GM12878 (cell line): ENCODE measurements around the gene MYL12B. TPM values are rescaled to one million over a fixed set of nuclear protein-coding genes. Genes with fewer than 3 reads are reported as not detected.

ENCODE experiments used
- ATAC-seq: fragments of 200-7000 bp; cut with Tn5 transposase; 3 replicates; pipeline ENCODE4 v1.9.1; 2020; ENCODE audit warnings: mild to moderate bottlenecking, moderate library complexity
- BruUV-seq: library from RNA; stranded (reverse); fragments of 400-500 nt; replicated peaks from 2 replicates; lab custom pipeline; 2021; lab: Mats Ljungman, UMichigan
- CTCF ChIA-PET: fragments of 300-600 bp; sonication (Branson Sonifier 250); formaldehyde crosslinking; extraction: SDS; loops from one replicate; lab custom pipeline; 2021; ENCODE audit warnings: inconsistent platforms; lab: Yijun Ruan, JAX
- POLR2A ChIA-PET: fragments of 350-600 bp; formaldehyde crosslinking; extraction: SDS; loops from one replicate; lab custom pipeline; 2021; ENCODE audit warnings: inconsistent platforms; lab: Charles Lee
- RAD21 ChIA-PET: fragments of 300-600 bp; sonication (Branson Sonifier 250); formaldehyde crosslinking; loops from one replicate; lab custom pipeline; 2023; ENCODE audit warnings: antibody characterized with exemption; ENCODE audit not compliant: unreplicated experiment; lab: Charles Lee
- SMC1A ChIA-PET: fragments of 300-600 bp; sonication (Branson Sonifier 250); formaldehyde crosslinking; loops from one replicate; lab custom pipeline; 2023; ENCODE audit not compliant: unreplicated experiment, uncharacterized antibody; lab: Charles Lee
- DNase-seq: peaks from one replicate; pipeline ENCODE4 v3.0.0-alpha.2; 2011; ENCODE audit warnings: low read depth, low spot score
- FAIRE-seq: peaks from 3 replicates; lab custom pipeline; 2011; peaks lifted over from hg19 to GRCh38; lab: Jason Lieb, UNC
- H2AFZ ChIP-seq: 2 replicates; pipeline ENCODE4 v1.6.0; 2011; ENCODE audit warnings: low read depth, low read length, control low read depth; ENCODE audit not compliant: control insufficient read depth
- H3K27ac ChIP-seq: 2 replicates; pipeline ENCODE4 v1.5.1; 2011; ENCODE audit warnings: control low read depth; ENCODE audit not compliant: control insufficient read depth, insufficient read depth
- H3K27me3 ChIP-seq, 2 experiments: replicated peaks in 1 of 2; 2 replicates each; pipeline versions ENCODE4 v1.6.0 to v1.6.1; 2011; ENCODE audit warnings: low read length in 1 of 2; ENCODE audit not compliant: control insufficient read depth in 2 of 2, insufficient read depth in 2 of 2
- H3K36me3 ChIP-seq, 2 experiments: 2 replicates each; pipeline ENCODE4 v1.5.1; 2011; ENCODE audit warnings: low read length in 1 of 2; ENCODE audit not compliant: control insufficient read depth in 2 of 2, insufficient read depth in 2 of 2
- H3K4me1 ChIP-seq: 2 replicates; pipeline ENCODE4 v1.6.1; 2011; ENCODE audit warnings: mild to moderate bottlenecking, low read length, moderate library complexity, mixed read lengths; ENCODE audit not compliant: control insufficient read depth, insufficient read depth
- H3K4me2 ChIP-seq: 2 replicates; pipeline ENCODE4 v1.6.0; 2011; ENCODE audit warnings: control low read depth; ENCODE audit not compliant: control insufficient read depth, insufficient read depth
- H3K4me3 ChIP-seq: fragments of 200-600 bp; sonication (generic); 2 replicates; pipeline ENCODE4 v1.5.1; 2016
- H3K79me2 ChIP-seq: 2 replicates; pipeline ENCODE4 v1.6.0; 2011; ENCODE audit warnings: low read length; ENCODE audit not compliant: control insufficient read depth, insufficient read depth
- H3K9ac ChIP-seq: 2 replicates; pipeline ENCODE4 v1.8.0; 2011; ENCODE audit warnings: low read length, control low read depth, mixed read lengths; ENCODE audit not compliant: control insufficient read depth, insufficient read depth
- H3K9me3 ChIP-seq: replicated peaks from 3 replicates; pipeline ENCODE4 v1.5.1; 2011; ENCODE audit warnings: mild to moderate bottlenecking, low read length; ENCODE audit not compliant: control insufficient read depth, insufficient read depth
- H4K20me1 ChIP-seq: 2 replicates; pipeline ENCODE4 v1.6.0; 2011; ENCODE audit not compliant: control insufficient read depth, insufficient read depth
- CEBPZ ChIP-seq: fragments of 150-350 bp; IDR thresholded peaks from 2 replicates; pipeline ENCODE4 v1.6.1; 2016; ENCODE audit warnings: low read depth, low read length
- IKZF2 ChIP-seq, 2 experiments: fragments of 450-650 bp; IDR thresholded peaks; 2 replicates each; pipeline ENCODE4 v1.6.1; 2017; ENCODE audit warnings: mild to moderate bottlenecking in 2 of 2, moderate library complexity in 2 of 2
- IRF4 ChIP-seq: IDR thresholded peaks from 2 replicates; pipeline ENCODE4 v1.6.1; 2011; ENCODE audit warnings: low read depth, low read length
- NFXL1 ChIP-seq: fragments of 450-650 bp; IDR thresholded peaks from 2 replicates; pipeline ENCODE4 v1.6.1; 2017; ENCODE audit warnings: antibody characterized with exemption, mild to moderate bottlenecking, borderline replicate concordance
- RELA ChIP-seq: fragments of 450-650 bp; IDR thresholded peaks from 2 replicates; pipeline ENCODE4 v1.8.0; 2014; ENCODE audit warnings: borderline replicate concordance; ENCODE audit not compliant: partially characterized antibody
- SP1 ChIP-seq: IDR thresholded peaks from one replicate; pipeline ENCODE4 v1.6.1; 2011; ENCODE audit warnings: low read depth, low read length
- STAT1 ChIP-seq: fragments of 450-650 bp; conservative IDR thresholded peaks from 2 replicates; pipeline ENCODE4 v1.6.1; 2014; ENCODE audit warnings: antibody characterized with exemption, mild to moderate bottlenecking
- WGBS: methylation state at CpG from one replicate; pipeline ENCODE4 v1.1.6; 2016; ENCODE audit warnings: low lambda C conversion rate; ENCODE audit not compliant: insufficient replicate concordance, insufficient coverage; ENCODE audit errors: missing lambda C conversion rate; 5-methylcytosine and 5-hydroxymethylcytosine counted together
- in situ Hi-C: fragments of 300-500 bp; cut with MboI; formaldehyde crosslinking; loops from 9 replicates; pipeline ENCODE4 v1.14.3; 2018; ENCODE audit warnings: mixed read lengths
- intact Hi-C: fragments of 100-400 bp; cut with micrococcal nuclease; formaldehyde crosslinking; loops from one replicate; pipeline ENCODE4 v1.14.2; 2022; ENCODE audit not compliant: unreplicated experiment
- polyA plus RNA-seq, 11 experiments: library from polyadenylated mRNA; depleted of rRNA in 4 of 11; unstranded in 6 of 11; stranded (reverse) in 5 of 11; fragments of >200 nt; fragmentation: Nextera tagmentation in 4 of 11; fragmentation: Illumina TruSeq in 1 of 11; extraction: Ambion mirVana in 4 of 11; extraction: Trizol in 1 of 11; gene quantifications; 1 replicate in 1 of 11; 2 replicates in 10 of 11; pipeline versions ENCODE4 v1.2.1 to v1.2.3, GENCODE V29; 2011 to 2016; ENCODE audit warnings: inconsistent platforms in 2 of 11, missing spikeins in 2 of 11, low read depth in 1 of 11
- total RNA-seq, 4 experiments: library from RNA; depleted of rRNA in 3 of 4; stranded (reverse); fragments of >200 nt in 3 of 4; fragmentation: Illumina TruSeq in 1 of 4; extraction: Trizol in 1 of 4; gene quantifications; 2 replicates each; pipeline versions ENCODE4 v1.2.1 to v1.2.3, GENCODE V29; 2013 to 2021
- TF ChIP-seq, protein P1 (sequence below): IDR thresholded peaks from 2 replicates; pipeline ENCODE4 v1.6.1; 2012; ENCODE audit warnings: low read length, inconsistent platforms
- TF ChIP-seq, protein P2 (sequence below): fragments of 450-650 bp; IDR thresholded peaks from 2 replicates; pipeline ENCODE4 v1.6.1; 2016; ENCODE audit warnings: mild to moderate bottlenecking, moderate library complexity, borderline replicate concordance

MYL12B gene
- total and polyA plus RNA-seq, 10 of the 15 experiments (the other 5 are each of a cell fraction or from before 2014, with no cell fraction given): 179 to 739 (median 400) TPM

DNA sequence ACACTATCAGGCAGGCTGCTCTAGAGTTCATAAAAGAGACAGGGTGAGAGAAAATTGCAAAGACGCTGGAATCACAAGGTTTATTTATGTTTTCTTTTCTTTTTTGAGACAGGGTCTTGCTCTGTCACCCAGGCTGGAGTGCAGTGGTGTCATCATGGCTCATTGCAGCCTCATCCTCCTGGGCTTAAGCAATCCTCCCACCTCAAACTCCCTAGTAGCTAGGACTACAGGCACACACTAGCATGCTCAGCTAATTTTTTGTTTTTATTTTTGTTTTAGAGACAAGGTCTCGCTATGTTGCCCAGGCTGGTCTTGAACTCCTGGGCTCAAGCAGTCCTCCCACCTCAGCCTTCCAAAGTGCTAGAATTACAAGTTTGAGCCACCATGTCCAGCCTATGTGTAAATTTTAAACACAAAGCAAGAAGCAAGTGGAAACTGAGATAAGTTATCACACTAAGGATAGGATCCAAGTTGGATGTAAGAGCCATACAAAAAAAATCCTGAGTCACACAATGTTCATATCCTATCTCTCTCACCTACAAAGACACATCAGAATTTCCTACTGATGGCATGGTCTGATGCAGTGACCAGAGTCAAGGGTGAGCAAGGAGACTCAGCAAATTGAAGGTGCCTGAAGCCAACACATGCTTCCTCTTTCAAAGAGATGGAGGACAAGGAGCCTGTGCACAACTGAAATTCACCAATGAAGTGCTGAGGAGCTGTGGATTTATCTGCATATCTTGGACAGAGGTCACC, 31.4 kb downstream of the MYL12B start:
- TF ChIP-seq, protein P1, sequence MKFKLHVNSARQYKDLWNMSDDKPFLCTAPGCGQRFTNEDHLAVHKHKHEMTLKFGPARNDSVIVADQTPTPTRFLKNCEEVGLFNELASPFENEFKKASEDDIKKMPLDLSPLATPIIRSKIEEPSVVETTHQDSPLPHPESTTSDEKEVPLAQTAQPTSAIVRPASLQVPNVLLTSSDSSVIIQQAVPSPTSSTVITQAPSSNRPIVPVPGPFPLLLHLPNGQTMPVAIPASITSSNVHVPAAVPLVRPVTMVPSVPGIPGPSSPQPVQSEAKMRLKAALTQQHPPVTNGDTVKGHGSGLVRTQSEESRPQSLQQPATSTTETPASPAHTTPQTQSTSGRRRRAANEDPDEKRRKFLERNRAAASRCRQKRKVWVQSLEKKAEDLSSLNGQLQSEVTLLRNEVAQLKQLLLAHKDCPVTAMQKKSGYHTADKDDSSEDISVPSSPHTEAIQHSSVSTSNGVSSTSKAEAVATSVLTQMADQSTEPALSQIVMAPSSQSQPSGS: no peak
- TF ChIP-seq IKZF2 (IDR thresholded peaks at IDR 0.05) (no peak), NFXL1 (no peak), SP1 (no peak), STAT1 (no peak), RELA (no peak), CEBPZ (no peak), IRF4 (no peak)
- TF ChIP-seq, protein P2, sequence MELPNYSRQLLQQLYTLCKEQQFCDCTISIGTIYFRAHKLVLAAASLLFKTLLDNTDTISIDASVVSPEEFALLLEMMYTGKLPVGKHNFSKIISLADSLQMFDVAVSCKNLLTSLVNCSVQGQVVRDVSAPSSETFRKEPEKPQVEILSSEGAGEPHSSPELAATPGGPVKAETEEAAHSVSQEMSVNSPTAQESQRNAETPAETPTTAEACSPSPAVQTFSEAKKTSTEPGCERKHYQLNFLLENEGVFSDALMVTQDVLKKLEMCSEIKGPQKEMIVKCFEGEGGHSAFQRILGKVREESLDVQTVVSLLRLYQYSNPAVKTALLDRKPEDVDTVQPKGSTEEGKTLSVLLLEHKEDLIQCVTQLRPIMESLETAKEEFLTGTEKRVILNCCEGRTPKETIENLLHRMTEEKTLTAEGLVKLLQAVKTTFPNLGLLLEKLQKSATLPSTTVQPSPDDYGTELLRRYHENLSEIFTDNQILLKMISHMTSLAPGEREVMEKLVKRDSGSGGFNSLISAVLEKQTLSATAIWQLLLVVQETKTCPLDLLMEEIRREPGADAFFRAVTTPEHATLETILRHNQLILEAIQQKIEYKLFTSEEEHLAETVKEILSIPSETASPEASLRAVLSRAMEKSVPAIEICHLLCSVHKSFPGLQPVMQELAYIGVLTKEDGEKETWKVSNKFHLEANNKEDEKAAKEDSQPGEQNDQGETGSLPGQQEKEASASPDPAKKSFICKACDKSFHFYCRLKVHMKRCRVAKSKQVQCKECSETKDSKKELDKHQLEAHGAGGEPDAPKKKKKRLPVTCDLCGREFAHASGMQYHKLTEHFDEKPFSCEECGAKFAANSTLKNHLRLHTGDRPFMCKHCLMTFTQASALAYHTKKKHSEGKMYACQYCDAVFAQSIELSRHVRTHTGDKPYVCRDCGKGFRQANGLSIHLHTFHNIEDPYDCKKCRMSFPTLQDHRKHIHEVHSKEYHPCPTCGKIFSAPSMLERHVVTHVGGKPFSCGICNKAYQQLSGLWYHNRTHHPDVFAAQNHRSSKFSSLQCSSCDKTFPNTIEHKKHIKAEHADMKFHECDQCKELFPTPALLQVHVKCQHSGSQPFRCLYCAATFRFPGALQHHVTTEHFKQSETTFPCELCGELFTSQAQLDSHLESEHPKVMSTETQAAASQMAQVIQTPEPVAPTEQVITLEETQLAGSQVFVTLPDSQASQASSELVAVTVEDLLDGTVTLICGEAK: no peak

More for the DNA sequence above, 31.4 kb downstream of the MYL12B start:
- no TSS peak for BruUV-seq
- ATAC-seq (no peak), DNase-seq (no peak), FAIRE-seq (no peak)
- Histone ChIP-seq H3K9me3 (no peaks in the 10 kb centered on the region; the same call in 2 of the 3 replicates), H3K4me2 (no peak overlapping the region), H3K9ac (no peak overlapping the region), H3K79me2 (no peaks in the 10 kb centered on the region), H3K4me1 (peaks cover 5% of the 10 kb centered on the region; the same call in 1 of the 2 replicates), H3K27me3 (no peaks in the 10 kb centered on the region), H4K20me1 (no peaks in the 10 kb centered on the region), H2AFZ (no peak overlapping the region), H3K36me3 (no peaks in the 10 kb centered on the region), H3K4me3 (no peak overlapping the region), H3K27ac (no peak overlapping the region)
- SMC1A ChIA-PET: interaction anchor here (1.1 to 7.2 kb wide), 3 partner anchors 14 to 373 kb away, joined by 3 to 31 read pairs (median 3); no protein-coding TSS in a partner anchor
- in situ Hi-C loops (no loop called here), intact Hi-C loops (no loop called here)
- CTCF ChIA-PET: interaction anchor here (0.9 to 6.8 kb wide), 4 partner anchors 9 to 366 kb away, joined by 3 to 42 read pairs (median 3); no protein-coding TSS in a partner anchor
- RAD21 ChIA-PET: no interaction called here
- POLR2A ChIA-PET: no interaction called here
- WGBS: 35% methylated on average over 2 of the region's 2 CpGs
